Measurements from ENCODE around the gene SLC9C1. TPM values are rescaled to one million over a fixed set of nuclear protein-coding genes. Genes with fewer than 3 reads are reported as not detected.

Gene SLC9C1
- total RNA-seq (under 1 TPM in 4 of 7 donors, not detected in 3; 0.08 to 0.35 (median 0.22) TPM), polyA plus RNA-seq (under 1 TPM in 1 of 2 donors, not detected in 1; 0.07 TPM)
- long read RNA-seq, donor 1, partial matches to known transcripts: 0 of 1 reads
- long read RNA-seq, donor 1, other reads (novel, unspliced or antisense): 1 of 1 reads
- long read RNA-seq, donor 2: 0 reads
- long read RNA-seq, donor 3: 0 reads

DNA sequence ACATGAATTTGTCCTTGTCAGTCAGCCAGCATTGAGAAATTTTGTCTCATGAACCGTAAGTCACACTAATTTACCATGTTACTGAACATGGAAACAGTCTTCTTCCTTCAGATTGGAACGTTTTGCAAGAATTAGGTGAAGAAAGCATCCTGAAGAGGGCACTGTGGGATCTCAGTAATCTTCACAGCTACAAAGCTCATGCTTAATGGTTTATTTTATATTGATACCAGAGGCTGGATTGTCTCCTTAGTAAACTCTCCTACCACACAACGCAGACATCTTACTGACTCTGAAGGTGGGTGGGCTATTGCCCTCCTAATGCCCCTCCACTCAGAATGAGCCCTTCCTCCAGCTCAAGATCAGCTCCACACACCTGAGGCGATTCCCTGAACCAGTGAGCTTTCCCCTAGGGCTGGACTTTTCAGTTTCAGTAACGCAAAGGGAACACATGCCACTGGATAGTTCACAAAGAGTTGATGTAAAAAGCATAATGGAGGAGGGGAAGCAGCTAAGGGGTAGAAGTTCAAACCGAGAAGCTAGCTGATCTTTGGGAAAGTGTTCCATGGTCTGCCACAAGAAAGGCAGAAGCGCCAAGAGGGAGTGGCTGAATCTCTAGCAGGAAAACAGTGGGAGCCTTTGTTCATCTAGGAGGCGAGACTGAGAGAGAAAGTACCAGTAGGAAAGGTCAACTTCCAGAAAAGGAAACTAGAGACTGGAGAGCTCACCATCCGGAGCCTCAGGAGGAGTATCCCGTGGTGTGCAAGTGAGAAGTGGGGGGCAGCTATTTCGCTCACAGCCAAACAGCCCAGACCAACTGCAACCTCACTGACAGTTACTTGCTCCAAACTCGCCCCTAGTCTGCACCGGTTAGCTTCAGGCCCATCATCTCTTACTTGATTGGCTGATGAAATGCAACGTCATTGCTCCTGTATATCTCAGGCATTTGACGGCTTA, at the start of gene SLC9C1:
SLC9C1 (minus strand) TSS at position 849 of the 954 bp plus-strand sequence. CDS start 7,425 bp downstream, outside the sequence.
- Histone ChIP-seq H3K9me3 (no peaks in the 10 kb centered on the region), H3K4me3 (peak within 1 kb of the TSS; percentile 33), H3K36me3 (no peaks in the 10 kb centered on the region), H3K27ac (peak within 1 kb of the TSS in 1 of 2 donors; percentile 48), H3K4me1 (ENCODE audit: insufficient read depth) (no peaks in the 10 kb centered on the region), H3K27me3 (no peaks in the 10 kb centered on the region)
- intact Hi-C loops (cut with DNase I): loop anchor here in 1 of 4 donors (10.0 kb wide), 1 partner anchor 231 kb away; no protein-coding TSS in a partner anchor
- DNase-seq: peak in 3 of 5 donors; percentile 24 to 59 (median 24)
- TF ChIP-seq, protein P1, sequence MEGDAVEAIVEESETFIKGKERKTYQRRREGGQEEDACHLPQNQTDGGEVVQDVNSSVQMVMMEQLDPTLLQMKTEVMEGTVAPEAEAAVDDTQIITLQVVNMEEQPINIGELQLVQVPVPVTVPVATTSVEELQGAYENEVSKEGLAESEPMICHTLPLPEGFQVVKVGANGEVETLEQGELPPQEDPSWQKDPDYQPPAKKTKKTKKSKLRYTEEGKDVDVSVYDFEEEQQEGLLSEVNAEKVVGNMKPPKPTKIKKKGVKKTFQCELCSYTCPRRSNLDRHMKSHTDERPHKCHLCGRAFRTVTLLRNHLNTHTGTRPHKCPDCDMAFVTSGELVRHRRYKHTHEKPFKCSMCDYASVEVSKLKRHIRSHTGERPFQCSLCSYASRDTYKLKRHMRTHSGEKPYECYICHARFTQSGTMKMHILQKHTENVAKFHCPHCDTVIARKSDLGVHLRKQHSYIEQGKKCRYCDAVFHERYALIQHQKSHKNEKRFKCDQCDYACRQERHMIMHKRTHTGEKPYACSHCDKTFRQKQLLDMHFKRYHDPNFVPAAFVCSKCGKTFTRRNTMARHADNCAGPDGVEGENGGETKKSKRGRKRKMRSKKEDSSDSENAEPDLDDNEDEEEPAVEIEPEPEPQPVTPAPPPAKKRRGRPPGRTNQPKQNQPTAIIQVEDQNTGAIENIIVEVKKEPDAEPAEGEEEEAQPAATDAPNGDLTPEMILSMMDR (IDR thresholded peaks at IDR 0.05): peak; percentile 23 to 62 (median 58)
- TF ChIP-seq EP300 (IDR thresholded peaks at IDR 0.05) (no peak), POLR2A (IDR thresholded peaks at IDR 0.05) (no peak)
- 34 to 47% (median 35%) methylated on average over 15 of the region's 15 CpGs for WGBS, 3 donors

DNA sequence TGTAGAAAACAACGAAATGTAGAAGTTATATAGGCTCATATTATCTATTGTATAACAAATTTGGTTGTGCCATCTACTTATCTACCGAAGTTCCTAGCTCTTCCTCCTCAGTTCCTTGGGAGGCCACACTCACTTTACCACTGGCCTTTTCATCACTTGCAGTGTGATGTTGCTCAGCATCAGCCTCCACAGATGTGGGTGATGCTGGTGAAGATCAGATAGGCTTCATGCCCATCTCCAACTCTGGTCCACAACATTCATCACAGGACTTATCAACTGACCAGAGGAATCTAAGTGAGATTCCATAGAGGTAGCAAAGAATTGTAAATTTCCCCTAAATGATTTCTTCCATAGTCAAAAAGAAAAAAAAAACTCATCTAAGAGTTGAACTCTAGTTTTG, 47.4 kb upstream of the SLC9C1 start:
- WGBS, 3 donors: 93 to 95% (median 95%) methylated on average over 2 of the region's 2 CpGs
- no peak for DNase-seq
- H3K27ac ChIP-seq: no peak overlapping the region

DNA sequence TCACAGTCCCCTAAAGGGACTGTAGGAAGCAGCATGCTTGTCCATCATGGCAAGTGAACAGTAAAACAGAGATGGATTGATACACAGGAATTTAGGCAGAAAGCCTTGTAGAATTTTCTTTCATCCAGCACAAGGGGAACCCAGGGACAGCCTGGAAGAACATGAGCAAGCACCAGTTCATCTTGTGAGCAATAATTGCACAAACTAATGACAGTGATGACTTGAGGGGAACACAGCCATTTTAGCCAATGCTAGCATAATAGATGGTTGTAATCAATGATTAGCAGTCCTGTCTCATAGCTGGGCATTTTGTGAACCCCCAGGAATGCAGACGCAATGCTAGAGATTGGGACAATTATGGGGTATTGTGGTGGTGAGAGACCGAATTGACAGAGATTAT, 45.6 kb upstream of the SLC9C1 start:
- H3K4me1 ChIP-seq (ENCODE audit: insufficient read depth): peaks cover 5% of the 10 kb centered on the region
- no peaks in the 10 kb centered on the region for H3K9me3 ChIP-seq
- 89 to 93% (median 93%) methylated on average over 2 of the region's 2 CpGs for whole genome bisulfite sequencing, 3 donors
- H3K36me3 ChIP-seq: no peaks in the 10 kb centered on the region
- no peak overlapping the region for H3K4me3 ChIP-seq
- H3K27me3 ChIP-seq: no peaks in the 10 kb centered on the region
- no peak overlapping the region for H3K27ac ChIP-seq
- DNase-seq: no peak
- intact Hi-C loops (cut with DNase I): loop anchor here in 2 of 4 donors (10.0 kb wide), 1 partner anchor 55 kb away; no protein-coding TSS in a partner anchor
- TF ChIP-seq EP300 (IDR thresholded peaks at IDR 0.05): no peak
- no peak for TF ChIP-seq POLR2A (IDR thresholded peaks at IDR 0.05)
- TF ChIP-seq, protein P1 (IDR thresholded peaks at IDR 0.05): no peak

More for the DNA sequence above, 47.4 kb upstream of the SLC9C1 start:
- peaks cover 3% of the 10 kb centered on the region for H3K4me1 ChIP-seq (ENCODE audit: insufficient read depth)
- no peak overlapping the region for H3K4me3 ChIP-seq
- TF ChIP-seq POLR2A (IDR thresholded peaks at IDR 0.05) (no peak), EP300 (IDR thresholded peaks at IDR 0.05) (no peak)
- TF ChIP-seq, protein P1 (IDR thresholded peaks at IDR 0.05): no peak
- H3K36me3 ChIP-seq: no peaks in the 10 kb centered on the region
- H3K9me3 ChIP-seq: no peaks in the 10 kb centered on the region
- no peaks in the 10 kb centered on the region for H3K27me3 ChIP-seq
- intact Hi-C loops (cut with DNase I): no loop called here

DNA sequence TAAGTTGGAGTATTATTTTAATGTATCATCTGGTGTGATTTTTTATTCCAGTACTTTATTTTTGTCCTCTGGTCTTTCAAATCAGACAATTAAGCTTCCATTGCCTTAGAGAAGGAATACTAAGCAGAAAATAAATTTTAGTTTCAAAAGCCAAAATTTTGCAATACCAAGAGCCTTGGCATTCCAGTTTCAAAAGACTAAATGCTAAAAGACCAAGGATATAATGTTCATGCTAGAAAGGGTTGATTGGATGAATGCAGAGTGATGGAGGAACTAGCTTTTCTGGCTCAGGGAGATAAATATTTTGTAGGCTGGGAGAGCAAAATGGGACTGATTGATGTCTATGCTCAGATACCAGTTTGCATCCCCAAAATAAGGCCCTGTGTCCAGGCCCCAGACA, 45.1 kb upstream of the SLC9C1 start:
- intact Hi-C loops (cut with DNase I): loop anchor here in 2 of 4 donors (10.0 kb wide), 1 partner anchor 56 kb away; no protein-coding TSS in a partner anchor
- Histone ChIP-seq H3K4me3 (no peak overlapping the region), H3K4me1 (ENCODE audit: insufficient read depth) (peaks cover 5% of the 10 kb centered on the region), H3K9me3 (no peaks in the 10 kb centered on the region), H3K27ac (no peak overlapping the region), H3K27me3 (no peaks in the 10 kb centered on the region), H3K36me3 (no peaks in the 10 kb centered on the region)
- DNase-seq: no peak
- TF ChIP-seq, protein P1 (IDR thresholded peaks at IDR 0.05): no peak
- TF ChIP-seq POLR2A (IDR thresholded peaks at IDR 0.05) (no peak), EP300 (IDR thresholded peaks at IDR 0.05) (no peak)
